Lung microvascular endothelial cell (primary cell): ENCODE data around the gene EFR3B. TPM values are rescaled to one million over a fixed set of nuclear protein-coding genes. Genes with fewer than 3 reads are reported as not detected.
"Not testable (repeated sequence)": the region's sequence is repeated elsewhere in the genome, so short reads cannot be mapped to it uniquely, and the experiment has no call there.

Experiments
- DNase-seq, 2 donors: peaks; one replicate each; pipeline versions ENCODE4 v3.0.0 to v3.0.0-alpha.2; 2010; ENCODE audit warnings: low read depth in 2 of 2
- total RNA-seq: library from RNA; depleted of rRNA; stranded (reverse); fragments of >200 nt; gene quantifications from 2 replicates; pipeline ENCODE4 v1.2.1, GENCODE V29; 2014

The EFR3B gene
- 0.65 and 1.4 TPM in 2 replicates for total RNA-seq

- peak; percentile 93 to 95 for DNase-seq
These were observed at the start of gene EFR3B for GRCh38 chr2:25041928-25042320. EFR3B (plus strand) TSS chr2:25042076; CDS start chr2:25042313, 237 bp downstream.

- no peak for DNase-seq
These were observed 48.3 kb upstream of the EFR3B start for GRCh38 chr2:24993406-24994145.

GRCh38 chr2:24994146-24994724 is 47.6 kb upstream of the EFR3B start:
- no peak for DNase-seq

GRCh38 chr2:24999097-24999496 is 42.8 kb upstream of the EFR3B start:
- not testable (repeated sequence) for DNase-seq

- DNase-seq: peak in 1 of 2 donors; percentile 69
These were observed 41.8 kb upstream of the EFR3B start for GRCh38 chr2:25000036-25000435.

- DNase-seq: no peak
These were observed 41.2 kb upstream of the EFR3B start for GRCh38 chr2:25000503-25001324.

GRCh38 chr2:25001325-25001637 is 40.6 kb upstream of the EFR3B start:
- no peak for DNase-seq

- no peak for DNase-seq
These were observed 39.8 kb upstream of the EFR3B start for GRCh38 chr2:25002066-25002465.

GRCh38 chr2:25009954-25010353 is 31.9 kb upstream of the EFR3B start:
- DNase-seq: no peak

- not testable (repeated sequence) for DNase-seq
These were observed 30.5 kb upstream of the EFR3B start for GRCh38 chr2:25011342-25011741.

GRCh38 chr2:25014631-25015030 is 27.2 kb upstream of the EFR3B start:
- DNase-seq: no peak

- no peak for DNase-seq
These were observed 23.2 kb upstream of the EFR3B start for GRCh38 chr2:25018681-25019080.

GRCh38 chr2:25021791-25022362 is 20.0 kb upstream of the EFR3B start:
- no peak for DNase-seq

- no peak for DNase-seq
These were observed 18.5 kb upstream of the EFR3B start for GRCh38 chr2:25023333-25023732.

- no peak for DNase-seq
These were observed 16.5 kb upstream of the EFR3B start for GRCh38 chr2:25025229-25026007.

GRCh38 chr2:25026008-25026530 is 15.8 kb upstream of the EFR3B start:
- no peak for DNase-seq

GRCh38 chr2:25029183-25029554 is 12.7 kb upstream of the EFR3B start:
- no peak for DNase-seq

- peak; percentile 21 to 52 for DNase-seq
These were observed 11.2 kb upstream of the EFR3B start for GRCh38 chr2:25030702-25031101.

- DNase-seq: peak in 1 of 2 donors; percentile 3
These were observed 9.8 kb upstream of the EFR3B start for GRCh38 chr2:25032094-25032493.

GRCh38 chr2:25032901-25033300 is 9.0 kb upstream of the EFR3B start:
- DNase-seq: no peak

GRCh38 chr2:25034081-25034480 is 7.8 kb upstream of the EFR3B start:
- no peak for DNase-seq
